NB4 (cell line): ENCODE data around the gene OTUD7B.

ENCODE experiments used
- DNase-seq: peaks from one replicate; pipeline ENCODE4 v3.0.0; 2010; ENCODE audit warnings: low read depth
- H3K4me3 ChIP-seq: one replicate; pipeline ENCODE4 v1.5.1; 2011; ENCODE audit warnings: mild to moderate bottlenecking, low read depth, low read length, moderate library complexity
- MYC ChIP-seq: IDR thresholded peaks from 2 replicates; pipeline ENCODE4 v1.6.1; 2011; ENCODE audit warnings: low read depth, low read length
- POLR2A ChIP-seq: IDR thresholded peaks from 2 replicates; pipeline ENCODE4 v1.6.1; 2011; ENCODE audit warnings: mild to moderate bottlenecking; ENCODE audit not compliant: insufficient read length; ENCODE audit errors: extremely low read depth
- TF ChIP-seq, protein P1 (sequence below): IDR thresholded peaks from 2 replicates; pipeline ENCODE4 v1.6.1; 2011; ENCODE audit warnings: low read depth, low read length
- TF ChIP-seq, protein P2 (sequence below): IDR thresholded peaks from one replicate; pipeline ENCODE4 v1.5.1; 2012; ENCODE audit warnings: low read depth, low read length

The OTUD7B gene

DNA sequence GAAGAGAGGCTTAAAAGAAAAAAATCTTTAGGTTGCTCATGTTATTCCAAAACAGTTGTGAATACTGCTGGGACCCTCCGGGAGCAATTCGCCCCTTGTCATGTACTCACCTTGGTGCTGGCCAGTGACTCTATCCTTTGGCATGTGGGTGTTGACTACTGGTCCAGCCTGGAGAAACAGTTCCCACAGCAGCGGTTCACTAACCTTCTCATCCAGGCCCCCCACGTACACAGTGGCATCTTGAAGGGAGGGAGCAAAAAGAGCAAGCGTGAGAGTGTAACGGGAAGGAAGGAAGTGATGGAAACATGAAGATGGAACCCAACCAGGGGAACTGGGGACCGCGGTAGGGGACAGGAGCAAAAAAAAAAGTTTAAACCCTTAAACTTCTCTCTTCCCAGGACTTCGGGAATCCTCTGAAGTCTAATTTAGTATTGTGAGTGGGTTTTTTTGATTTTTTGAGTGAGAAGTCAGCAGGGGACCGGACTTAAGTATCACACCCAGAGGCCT lies 83.4 kb downstream of the OTUD7B start:
- TF ChIP-seq, protein P1, sequence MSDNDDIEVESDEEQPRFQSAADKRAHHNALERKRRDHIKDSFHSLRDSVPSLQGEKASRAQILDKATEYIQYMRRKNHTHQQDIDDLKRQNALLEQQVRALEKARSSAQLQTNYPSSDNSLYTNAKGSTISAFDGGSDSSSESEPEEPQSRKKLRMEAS, result no peak
- TF ChIP-seq POLR2A (no peak), MYC (no peak)
- TF ChIP-seq, protein P2, sequence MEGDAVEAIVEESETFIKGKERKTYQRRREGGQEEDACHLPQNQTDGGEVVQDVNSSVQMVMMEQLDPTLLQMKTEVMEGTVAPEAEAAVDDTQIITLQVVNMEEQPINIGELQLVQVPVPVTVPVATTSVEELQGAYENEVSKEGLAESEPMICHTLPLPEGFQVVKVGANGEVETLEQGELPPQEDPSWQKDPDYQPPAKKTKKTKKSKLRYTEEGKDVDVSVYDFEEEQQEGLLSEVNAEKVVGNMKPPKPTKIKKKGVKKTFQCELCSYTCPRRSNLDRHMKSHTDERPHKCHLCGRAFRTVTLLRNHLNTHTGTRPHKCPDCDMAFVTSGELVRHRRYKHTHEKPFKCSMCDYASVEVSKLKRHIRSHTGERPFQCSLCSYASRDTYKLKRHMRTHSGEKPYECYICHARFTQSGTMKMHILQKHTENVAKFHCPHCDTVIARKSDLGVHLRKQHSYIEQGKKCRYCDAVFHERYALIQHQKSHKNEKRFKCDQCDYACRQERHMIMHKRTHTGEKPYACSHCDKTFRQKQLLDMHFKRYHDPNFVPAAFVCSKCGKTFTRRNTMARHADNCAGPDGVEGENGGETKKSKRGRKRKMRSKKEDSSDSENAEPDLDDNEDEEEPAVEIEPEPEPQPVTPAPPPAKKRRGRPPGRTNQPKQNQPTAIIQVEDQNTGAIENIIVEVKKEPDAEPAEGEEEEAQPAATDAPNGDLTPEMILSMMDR, result no peak
- peak overlapping the region; percentile 98 for H3K4me3 ChIP-seq
- no peak for DNase-seq

DNA sequence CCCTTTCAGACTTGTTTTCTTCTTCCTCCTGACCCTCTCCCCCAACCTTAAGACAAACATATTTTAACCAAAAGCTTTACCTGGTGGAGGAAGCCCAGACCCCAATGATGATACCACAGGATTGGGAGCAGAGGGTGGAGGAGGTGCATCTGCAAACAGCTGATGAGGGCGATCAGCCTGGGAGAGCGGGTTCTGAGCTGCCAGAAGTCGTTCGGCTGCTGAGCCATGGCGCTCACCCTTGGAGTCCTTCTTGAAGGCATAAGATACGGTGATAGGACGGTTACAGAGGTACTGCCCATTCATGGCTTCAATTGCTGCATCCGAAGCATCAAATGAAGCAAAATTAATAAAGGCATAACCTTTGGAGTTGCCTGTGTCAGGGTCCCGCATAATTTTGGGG lies 84.2 kb downstream of the OTUD7B start:
- no peak for DNase-seq
- peak overlapping the region; percentile 98 for H3K4me3 ChIP-seq
- no peak for TF ChIP-seq POLR2A
- TF ChIP-seq MYC, result no peak
- TF ChIP-seq, protein P1, result no peak
- TF ChIP-seq, protein P2, result no peak

DNA sequence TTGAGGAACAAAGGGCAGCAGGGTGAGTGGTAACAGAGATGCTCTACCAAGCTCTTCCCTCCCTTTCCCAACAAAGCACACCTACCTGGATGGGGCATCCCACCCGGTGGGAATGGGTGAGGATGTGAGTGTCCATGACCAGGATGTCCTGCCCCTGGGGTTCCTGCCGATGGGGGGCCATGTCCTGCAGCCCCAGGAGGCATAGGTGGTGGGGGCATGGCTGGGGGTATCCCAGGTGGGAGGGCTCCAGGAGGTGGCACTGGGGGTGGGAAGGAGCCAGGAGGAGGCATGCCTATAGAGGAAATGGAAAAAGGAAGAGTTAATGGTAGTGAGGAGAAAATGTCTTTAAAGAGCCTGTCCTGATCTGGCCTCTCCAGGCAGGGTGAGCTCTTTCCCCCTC lies 84.8 kb downstream of the OTUD7B start:
- peak overlapping the region; percentile 98 for H3K4me3 ChIP-seq
- TF ChIP-seq, protein P1, result no peak
- TF ChIP-seq POLR2A (no peak), MYC (no peak)
- TF ChIP-seq, protein P2, result no peak
- no peak for DNase-seq

DNA sequence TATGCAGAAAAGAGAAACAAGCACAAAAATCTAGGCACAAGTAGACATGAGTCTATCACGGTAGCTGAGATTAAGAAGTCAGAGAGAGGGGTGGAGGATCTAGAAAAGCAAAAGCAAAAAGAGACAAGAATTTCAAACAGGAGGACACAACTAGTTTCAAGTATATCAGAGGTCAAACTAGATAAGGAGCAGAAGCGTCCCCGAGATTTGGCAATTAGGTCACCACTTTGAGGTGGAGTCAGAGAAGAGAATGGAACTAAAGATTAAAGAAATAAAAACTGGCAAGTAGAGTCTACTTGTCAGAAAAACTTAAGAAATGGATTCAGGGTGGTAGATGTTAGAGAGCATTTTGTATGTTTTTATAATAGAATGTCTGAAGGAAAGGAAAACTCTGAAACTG lies 85.2 kb downstream of the OTUD7B start:
- TF ChIP-seq, protein P2, result no peak
- no peak for TF ChIP-seq POLR2A
- TF ChIP-seq, protein P1, result no peak
- TF ChIP-seq MYC, result no peak
- peak overlapping the region; percentile 98 for H3K4me3 ChIP-seq
- no peak for DNase-seq

DNA sequence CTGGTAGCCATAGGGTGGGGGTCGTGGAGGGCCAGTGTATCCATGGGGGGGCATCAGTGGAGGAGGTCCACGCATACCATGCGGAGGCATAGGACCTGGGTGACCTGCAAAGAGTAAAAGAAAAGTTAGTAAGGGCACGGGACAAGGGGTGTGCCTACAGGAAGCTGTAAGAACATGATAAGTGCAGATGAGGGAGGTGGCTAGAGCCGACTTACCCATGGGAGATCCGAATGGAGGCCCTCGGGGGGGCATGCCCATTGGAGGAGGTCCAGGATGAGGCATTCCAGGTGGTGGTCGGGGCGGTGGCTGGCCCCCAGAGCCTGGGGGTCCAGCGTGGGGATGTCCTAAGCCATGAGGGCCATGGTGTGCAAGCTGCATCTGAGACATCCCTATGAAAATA lies 86.9 kb downstream of the OTUD7B start:
- TF ChIP-seq, protein P1, result no peak
- TF ChIP-seq MYC (no peak), POLR2A (no peak)
- TF ChIP-seq, protein P2, result no peak
- H3K4me3 ChIP-seq, result no peak overlapping the region

More for the DNA sequence above, 86.9 kb downstream of the OTUD7B start:
- no peak for DNase-seq
